ACC112 (cell line): ENCODE measurements around the gene ZMYND8.
A peak's percentile ranks its signal among the peaks of the same experiment; 100 is the strongest.
"Not testable (repeated sequence)": the region's sequence is repeated elsewhere in the genome, so short reads cannot be mapped to it uniquely, and the experiment has no call there.

Experiments
- H2AFZ ChIP-seq: fragments of 200-600 bp; sonication (generic); one replicate; pipeline ENCODE4 v1.6.0; 2017; ENCODE audit warnings: antibody characterized with exemption, low read length; ENCODE audit not compliant: unreplicated experiment
- H3K27ac ChIP-seq: fragments of 200-600 bp; sonication (generic); 2 replicates; pipeline ENCODE4 v1.5.1; 2014; ENCODE audit warnings: low read depth, mild to moderate bottlenecking, antibody characterized with exemption, low read length, moderate library complexity
- H3K27me3 ChIP-seq: fragments of 200-600 bp; sonication (generic); 2 replicates; pipeline ENCODE4 v1.6.1; 2014; ENCODE audit warnings: mild to moderate bottlenecking, antibody characterized with exemption, low read length, moderate library complexity, mixed read lengths; ENCODE audit not compliant: insufficient read depth
- H3K36me3 ChIP-seq: fragments of 200-600 bp; sonication (generic); 2 replicates; pipeline ENCODE4 v1.6.1; 2016; ENCODE audit warnings: mild to moderate bottlenecking, antibody characterized with exemption, low read length, moderate library complexity, mixed read lengths; ENCODE audit not compliant: insufficient read depth
- H3K4me1 ChIP-seq: fragments of 200-600 bp; sonication (generic); one replicate; pipeline ENCODE4 v1.6.1; 2016; ENCODE audit warnings: low read length, mixed read lengths; ENCODE audit not compliant: insufficient read depth, unreplicated experiment, control insufficient read depth
- H3K4me3 ChIP-seq: fragments of 200-600 bp; sonication (generic); 2 replicates; pipeline ENCODE4 v1.5.1; 2014; ENCODE audit warnings: mild to moderate bottlenecking, low read depth, low read length
- H3K79me2 ChIP-seq: fragments of 200-600 bp; sonication (generic); one replicate; pipeline ENCODE4 v1.6.0; 2016; ENCODE audit warnings: low read length; ENCODE audit not compliant: control insufficient read depth, unreplicated experiment, insufficient read depth

ZMYND8 gene

GRCh38 chr20:47356526-47357295, at the start of gene ZMYND8:
Gene ZMYND8 (minus strand): TSS chr20:47356699. CDS start chr20:47356670, 29 bp downstream.
- Histone ChIP-seq H3K79me2 (peaks cover 53% of the 10 kb centered on the region), H3K27me3 (no peaks in the 10 kb centered on the region), H2AFZ (peak within 1 kb of the TSS; percentile 16), H3K4me3 (peak within 1 kb of the TSS; percentile 73), H3K27ac (peak within 1 kb of the TSS; percentile 95), H3K36me3 (no peaks in the 10 kb centered on the region), H3K4me1 (peaks cover 95% of the 10 kb centered on the region)

- H3K79me2 ChIP-seq = no peaks in the 10 kb centered on the region
- H3K27ac ChIP-seq = no peak overlapping the region
- H3K36me3 ChIP-seq = no peaks in the 10 kb centered on the region
- H2AFZ ChIP-seq = no peak overlapping the region
- H3K27me3 ChIP-seq = no peaks in the 10 kb centered on the region
- H3K4me1 ChIP-seq = peaks cover 9% of the 10 kb centered on the region
- no peak overlapping the region for H3K4me3 ChIP-seq
Measured at GRCh38 chr20:47405775-47406325, 49.4 kb upstream of the ZMYND8 start.

DNA sequence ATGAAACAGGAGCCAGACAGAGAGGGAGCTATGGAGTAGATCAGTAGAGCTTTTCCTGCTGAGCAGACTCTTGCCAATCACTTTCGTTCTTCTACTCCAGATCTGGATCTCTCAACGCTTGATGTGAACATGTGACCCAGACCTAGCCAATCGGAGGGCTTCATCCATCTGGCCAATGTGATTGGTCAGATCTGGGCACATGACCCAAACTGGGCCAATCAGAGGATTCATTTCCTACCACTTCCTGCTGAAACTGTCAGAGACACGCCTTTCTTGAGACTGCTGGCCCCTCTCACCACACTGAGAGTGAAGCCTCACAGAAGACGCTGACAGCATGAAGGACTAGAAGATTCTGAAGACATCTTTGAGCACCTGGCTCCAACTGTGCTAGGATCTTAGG, 44.2 kb upstream of the ZMYND8 start:
- no peaks in the 10 kb centered on the region for H3K4me1 ChIP-seq
- no peaks in the 10 kb centered on the region for H3K79me2 ChIP-seq
- no peak overlapping the region for H2AFZ ChIP-seq
- no peaks in the 10 kb centered on the region for H3K36me3 ChIP-seq
- H3K27ac ChIP-seq = no peak overlapping the region
- H3K27me3 ChIP-seq = no peaks in the 10 kb centered on the region
- no peak overlapping the region for H3K4me3 ChIP-seq

GRCh38 chr20:47397652-47398301, 41.3 kb upstream of the ZMYND8 start:
- Histone ChIP-seq H3K27me3 (no peaks in the 10 kb centered on the region), H2AFZ (no peak overlapping the region), H3K36me3 (no peaks in the 10 kb centered on the region), H3K27ac (no peak overlapping the region), H3K4me3 (no peak overlapping the region), H3K4me1 (peaks cover 8% of the 10 kb centered on the region), H3K79me2 (no peaks in the 10 kb centered on the region)

DNA sequence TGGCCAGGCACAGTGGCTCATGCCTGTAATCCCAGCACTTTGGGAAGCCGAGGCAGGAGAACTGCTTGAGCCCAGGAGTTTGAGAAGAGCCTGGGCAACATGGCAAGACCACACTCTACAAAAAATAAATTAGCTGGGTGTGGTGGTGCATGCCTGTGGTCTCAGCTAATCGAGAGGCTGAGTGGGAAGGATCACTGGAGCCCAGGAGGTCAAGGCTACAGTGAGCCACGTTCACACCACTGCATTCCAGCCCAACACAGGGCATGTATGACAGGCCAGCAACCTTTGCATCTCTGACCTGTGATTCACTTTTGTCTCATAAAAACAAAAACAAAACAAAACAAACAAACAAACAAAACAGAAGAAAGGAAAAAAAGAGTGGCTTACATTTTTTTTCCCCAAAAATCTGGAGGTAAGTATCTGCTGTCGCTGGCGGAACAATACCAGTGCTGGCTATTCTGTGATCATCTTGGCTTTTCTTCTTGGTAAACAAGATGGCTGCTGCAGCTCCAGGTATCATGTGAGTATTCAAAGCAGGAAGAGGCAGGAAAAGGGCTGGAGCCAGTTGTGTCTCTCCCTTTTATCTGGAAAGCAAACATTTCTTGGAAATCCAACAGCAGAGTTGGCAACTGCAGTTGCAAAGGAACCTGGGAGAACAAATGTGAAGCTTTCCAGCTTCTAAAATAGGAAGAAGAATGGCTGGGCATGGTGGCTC, 40.4 kb upstream of the ZMYND8 start:
- Histone ChIP-seq H2AFZ (no peak overlapping the region), H3K27me3 (no peaks in the 10 kb centered on the region), H3K36me3 (no peaks in the 10 kb centered on the region), H3K4me1 (peaks cover 14% of the 10 kb centered on the region), H3K79me2 (no peaks in the 10 kb centered on the region), H3K27ac (no peak overlapping the region), H3K4me3 (no peak overlapping the region)

DNA sequence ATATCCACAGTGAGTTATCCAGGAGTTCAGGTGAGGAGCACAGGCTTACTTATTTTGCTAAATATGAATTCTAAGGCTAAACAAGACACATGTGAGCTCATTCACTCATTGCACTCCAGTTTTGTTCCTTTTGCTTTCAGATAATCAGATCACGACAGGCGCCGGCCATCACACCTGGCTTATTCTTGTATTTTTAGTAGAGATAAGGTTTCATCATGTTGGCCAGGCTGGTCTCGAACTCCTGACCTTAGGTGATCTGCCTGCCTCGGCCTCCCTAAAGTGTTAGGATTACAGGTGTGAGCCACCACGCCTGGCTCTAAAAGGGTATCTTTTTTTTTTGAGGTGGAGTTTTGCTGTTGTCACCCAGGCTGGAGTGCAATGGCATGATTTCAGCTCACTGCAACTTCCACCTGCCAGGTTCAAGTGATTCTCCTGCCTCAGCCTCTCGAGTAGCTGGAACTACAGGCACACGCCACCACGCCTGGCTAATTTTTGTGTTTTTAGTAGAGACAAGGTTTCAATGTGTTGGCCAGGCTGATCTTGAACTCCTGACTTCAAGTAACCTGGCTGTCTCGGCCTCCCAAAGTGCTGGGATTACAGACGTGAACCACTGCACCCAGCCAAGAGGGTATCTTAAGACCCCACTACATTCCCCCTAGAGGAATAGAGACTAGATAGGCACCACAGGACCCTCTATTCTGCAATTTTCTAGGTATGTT, 37.5 kb upstream of the ZMYND8 start:
- H3K36me3 ChIP-seq, H3K27me3 ChIP-seq, H2AFZ ChIP-seq, H3K79me2 ChIP-seq, H3K4me3 ChIP-seq, H3K27ac ChIP-seq: not testable (repeated sequence)
- H3K4me1 ChIP-seq = peaks cover 19% of the 10 kb centered on the region

DNA sequence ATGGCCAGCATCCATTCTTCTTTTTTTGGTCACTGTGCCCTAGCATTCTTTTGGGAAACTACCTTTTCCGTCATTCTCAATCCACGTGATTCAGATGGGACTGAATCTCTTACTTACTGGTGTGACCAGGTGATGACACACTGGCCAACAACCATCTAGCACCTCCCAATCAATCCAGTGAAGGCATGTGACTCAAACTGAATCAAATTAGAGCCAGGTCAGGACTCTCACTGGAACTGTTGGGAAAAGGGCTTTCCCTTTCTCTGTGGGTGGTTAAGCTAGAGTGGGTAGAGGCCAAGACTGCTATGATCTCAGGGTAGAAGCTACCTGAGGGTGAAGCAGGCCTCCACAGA, 36.2 kb upstream of the ZMYND8 start:
- no peaks in the 10 kb centered on the region for H3K27me3 ChIP-seq
- H3K36me3 ChIP-seq = no peaks in the 10 kb centered on the region
- peak overlapping the region; percentile 28 for H2AFZ ChIP-seq
- H3K79me2 ChIP-seq = no peaks in the 10 kb centered on the region
- peak overlapping the region; percentile 93 for H3K27ac ChIP-seq
- peak overlapping the region; percentile 18; the same call in 1 of the 2 replicates for H3K4me3 ChIP-seq
- H3K4me1 ChIP-seq = peaks cover 19% of the 10 kb centered on the region

DNA sequence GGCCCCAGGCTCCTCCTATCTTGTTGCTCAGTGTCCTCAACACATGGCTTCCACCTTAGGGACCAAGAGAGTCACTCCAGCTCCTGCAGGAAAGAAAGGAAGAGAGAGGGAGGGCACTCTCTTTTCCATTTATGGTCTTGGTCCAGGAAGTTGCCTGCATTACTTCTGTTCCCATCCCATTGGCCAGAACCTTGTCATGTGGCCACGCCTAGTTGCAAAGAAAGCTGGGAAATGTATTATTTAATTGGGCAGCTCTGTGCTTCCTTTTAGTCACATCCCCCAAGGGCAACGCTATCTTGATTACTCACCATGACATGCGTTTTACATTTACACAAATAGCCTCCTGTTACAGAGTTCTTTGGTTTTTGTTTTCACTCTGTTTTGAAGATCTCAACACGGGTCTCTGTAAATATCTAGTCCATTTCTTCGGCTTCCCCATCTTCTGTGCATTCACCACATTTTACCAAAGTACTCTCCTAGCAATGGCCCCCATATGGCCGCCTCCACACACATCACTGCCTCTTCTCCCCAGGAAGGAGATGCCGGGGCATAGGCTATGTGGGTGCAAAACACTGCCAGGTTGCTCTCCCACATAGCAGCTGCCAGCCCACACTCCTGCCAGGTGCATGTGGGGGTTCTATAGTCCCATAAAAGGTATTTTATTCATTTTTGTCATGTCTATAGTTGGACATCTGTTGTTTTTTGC, 35.7 kb upstream of the ZMYND8 start:
- peaks cover 19% of the 10 kb centered on the region for H3K4me1 ChIP-seq
- H3K27ac ChIP-seq = peak overlapping the region; percentile 93
- no peaks in the 10 kb centered on the region for H3K79me2 ChIP-seq
- peak overlapping the region; percentile 28 for H2AFZ ChIP-seq
- H3K27me3 ChIP-seq = no peaks in the 10 kb centered on the region
- H3K4me3 ChIP-seq = peak overlapping the region; percentile 18; the same call in 1 of the 2 replicates
- H3K36me3 ChIP-seq = no peaks in the 10 kb centered on the region

- H2AFZ ChIP-seq = no peak overlapping the region
- H3K4me1 ChIP-seq = peaks cover 19% of the 10 kb centered on the region
- no peak overlapping the region for H3K4me3 ChIP-seq
- H3K27me3 ChIP-seq = no peaks in the 10 kb centered on the region
- H3K27ac ChIP-seq = peak overlapping the region; percentile 93
- no peaks in the 10 kb centered on the region for H3K79me2 ChIP-seq
- H3K36me3 ChIP-seq = no peaks in the 10 kb centered on the region
Measured at GRCh38 chr20:47391276-47392010, 34.9 kb upstream of the ZMYND8 start.
